K562 (cell line): ENCODE data around the gene SNIP1. TPM values are rescaled to one million over a fixed set of nuclear protein-coding genes. Genes with fewer than 3 reads are reported as not detected.

Source experiments
- CHCHD3 ChIP-seq: fragments of 250-450 bp; sonication (Bioruptor Pico); IDR thresholded peaks from 2 replicates; pipeline ENCODE4 v2.1.2; 2022; ENCODE audit warnings: mild to moderate bottlenecking
- E2F1 ChIP-seq: sonication (generic); formaldehyde crosslinking; IDR thresholded peaks from 2 replicates; pipeline ENCODE4 v1.8.1; 2023; ENCODE audit warnings: mild to moderate bottlenecking, missing genetic modification reagents, moderate library complexity
- E2F3 ChIP-seq: fragments of 250-450 bp; sonication (Bioruptor Pico); IDR thresholded peaks from 2 replicates; pipeline ENCODE4 v1.4.0; 2020; ENCODE audit warnings: mild to moderate bottlenecking
- EP400 ChIP-seq: fragments of 450-650 bp; IDR thresholded peaks from 2 replicates; pipeline ENCODE4 v1.6.1; 2017; ENCODE audit warnings: antibody characterized with exemption, mild to moderate bottlenecking, moderate library complexity
- FOXJ3 ChIP-seq: sonication (generic); formaldehyde crosslinking; IDR thresholded peaks from 2 replicates; pipeline ENCODE4 v1.4.0; 2020; ENCODE audit warnings: mild to moderate bottlenecking, missing genetic modification reagents
- KHSRP ChIP-seq: fragments of 450-650 bp; IDR thresholded peaks from 2 replicates; pipeline ENCODE4 v1.6.1; 2017
- KLF1 ChIP-seq: fragments of 450-650 bp; IDR thresholded peaks from 2 replicates; pipeline ENCODE4 v1.6.1; 2016; ENCODE audit warnings: missing genetic modification characterization, missing compliant biosample characterization
- KLF16 ChIP-seq: IDR thresholded peaks from 2 replicates; pipeline ENCODE4 v1.6.1; 2016; ENCODE audit warnings: antibody characterized with exemption
- MXD1 ChIP-seq: fragments of 250-450 bp; sonication (Bioruptor Pico); IDR thresholded peaks from 2 replicates; pipeline ENCODE4 v1.8.0; 2021; ENCODE audit warnings: borderline replicate concordance, mild to moderate bottlenecking, moderate library complexity; ENCODE audit not compliant: poor library complexity, severe bottlenecking
- REST ChIP-seq, 2 experiments: fragments of 450-650 bp; formaldehyde crosslinking in 1 of 2; IDR thresholded peaks; 2 replicates each; pipeline versions ENCODE4 v1.4.0 to v1.6.1; 2014 to 2020; ENCODE audit warnings: mild to moderate bottlenecking in 2 of 2, borderline replicate concordance in 1 of 2, low read depth in 1 of 2
- SMARCE1 ChIP-seq: fragments of 450-650 bp; IDR thresholded peaks from 2 replicates; pipeline ENCODE4 v1.7.1; 2016; ENCODE audit warnings: mild to moderate bottlenecking
- ZFP36 ChIP-seq: fragments of 150-350 bp; IDR thresholded peaks from 2 replicates; pipeline ENCODE4 v1.6.1; 2018; ENCODE audit warnings: low read length, low read depth; ENCODE audit not compliant: partially characterized antibody
- ZNF175 ChIP-seq: fragments of 200-800 bp; sonication (Bioruptor generic); IDR thresholded peaks from 2 replicates; pipeline ENCODE4 v1.6.1; 2016; ENCODE audit warnings: low read depth, mild to moderate bottlenecking, missing genetic modification characterization, missing compliant biosample characterization
- ZNF668 ChIP-seq: fragments of 250-450 bp; sonication (Bioruptor Pico); IDR thresholded peaks from 2 replicates; pipeline ENCODE4 v1.8.0; 2022; ENCODE audit warnings: mild to moderate bottlenecking, inconsistent platforms
- polyA plus RNA-seq, 8 experiments: library from polyadenylated mRNA; depleted of rRNA in 4 of 8; stranded (reverse) in 5 of 8; unstranded in 3 of 8; fragments of >200 nt; fragmentation: Nextera tagmentation in 2 of 8; fragmentation: Illumina TruSeq in 1 of 8; extraction: Ambion mirVana in 2 of 8; extraction: Trizol in 1 of 8; gene quantifications; 2 replicates each; pipeline versions ENCODE4 v1.2.1 to v1.2.3, GENCODE V29; 2011 to 2014; ENCODE audit warnings: inconsistent platforms in 1 of 8, missing spikeins in 1 of 8
- total RNA-seq, 7 experiments: library from RNA; depleted of rRNA in 6 of 7; stranded (reverse); fragments of >200 nt in 6 of 7; fragmentation: Illumina TruSeq in 2 of 7; extraction: Trizol in 2 of 7; gene quantifications; 2 replicates each; pipeline versions ENCODE4 v1.2.1 to v1.2.3, GENCODE V29; 2011 to 2021; ENCODE audit warnings: low replicate concordance in 1 of 7

The SNIP1 gene
- total and polyA plus RNA-seq, 9 of the 15 experiments (the other 6 are each of a cell fraction or from before 2014, with no cell fraction given): 2.9 to 25.9 (median 14.6) TPM

GRCh38 chr1:37514350-37515184, 39.5 kb downstream of the SNIP1 start, which contains the start of gene MEAF6 (continued):
- peak; percentile 49 for TF ChIP-seq MXD1 (CRISPR knock-in tag)
- peak; percentile 87 for TF ChIP-seq EP400
- no peak for TF ChIP-seq KLF16
- peak; percentile 53; the same call in 1 of the 2 replicates for TF ChIP-seq REST (IDR thresholded peaks at IDR 0.05; ENCODE audit: borderline replicate concordance)
- TF ChIP-seq REST (CRISPR knock-in tag; IDR thresholded peaks at IDR 0.05; ENCODE audit: low read depth): no peak; the same call in 1 of the 2 replicates
- TF ChIP-seq ZNF175 (CRISPR knock-in tag): peak; percentile 60; the same call in 1 of the 2 replicates
- TF ChIP-seq ZNF668 (CRISPR knock-in tag): no peak
- TF ChIP-seq FOXJ3 (CRISPR knock-in tag): no peak
- 0 out of 2 replicates have a peak, but pooled peaks have one; percentile 39 for TF ChIP-seq CHCHD3 (CRISPR knock-in tag)
- TF ChIP-seq KHSRP: no peak
- TF ChIP-seq ZFP36: no peak
- TF ChIP-seq KLF1: peak; percentile 83; the same call in 1 of the 2 replicates
- 0 out of 2 replicates have a peak, but pooled peaks have one; percentile 62 for TF ChIP-seq SMARCE1
- peak; percentile 32; the same call in 1 of the 2 replicates for TF ChIP-seq E2F1 (CRISPR knock-in tag)
- 0 out of 2 replicates have a peak, but pooled peaks have one; percentile 27 for TF ChIP-seq E2F3 (CRISPR knock-in tag)
